Cardiac muscle cell (in vitro differentiated cells and primary cell): ENCODE data around the gene CACNG4. TPM values are rescaled to one million over a fixed set of nuclear protein-coding genes. Genes with fewer than 3 reads are reported as not detected.

Experiments
- DNase-seq, 2 donors: peaks; one replicate each; pipeline versions ENCODE4 v3.0.0 to v3.0.0-alpha.2; 2010 to 2017; ENCODE audit warnings: low read depth in 1 of 2, low spot score in 1 of 2
- H3K27ac ChIP-seq: fragments of 200-600 bp; sonication (generic); 2 replicates; pipeline ENCODE4 v1.5.1; 2016
- H3K27me3 ChIP-seq: fragments of 200-600 bp; sonication (generic); 2 replicates; pipeline ENCODE4 v1.6.0; 2016; ENCODE audit warnings: control low read depth
- H3K36me3 ChIP-seq: fragments of 200-600 bp; sonication (generic); 2 replicates; pipeline ENCODE4 v1.5.1; 2016; ENCODE audit warnings: control low read depth
- H3K4me1 ChIP-seq: fragments of 200-600 bp; sonication (generic); 2 replicates; pipeline ENCODE4 v1.8.1; 2017; ENCODE audit warnings: low read depth, mild to moderate bottlenecking, mixed run types
- H3K4me3 ChIP-seq: fragments of 200-600 bp; sonication (generic); 2 replicates; pipeline ENCODE4 v1.5.1; 2016; ENCODE audit warnings: mild to moderate bottlenecking
- H3K9me3 ChIP-seq: fragments of 200-600 bp; sonication (generic); 2 replicates; pipeline ENCODE4 v1.5.1; 2017; ENCODE audit warnings: low read depth, mild to moderate bottlenecking, control low read depth
- polyA plus RNA-seq: library from polyadenylated mRNA; unstranded; fragments of >200 nt; fragmentation: Nextera tagmentation; extraction: Ambion mirVana; gene quantifications from 2 replicates; pipeline ENCODE4 v1.2.1, GENCODE V29; 2016
- total RNA-seq: library from RNA; depleted of rRNA; stranded (reverse); fragments of >200 nt; gene quantifications from 2 replicates; pipeline ENCODE4 v1.2.3, GENCODE V29; 2016
- TF ChIP-seq, protein P1 (sequence below): IDR thresholded peaks from 2 replicates; pipeline ENCODE4 v1.5.1; 2012; ENCODE audit warnings: low read depth, mild to moderate bottlenecking, low read length

The CACNG4 gene
- total and polyA plus RNA-seq, 2 experiments from 2014 or later, result 1.2 TPM

DNA sequence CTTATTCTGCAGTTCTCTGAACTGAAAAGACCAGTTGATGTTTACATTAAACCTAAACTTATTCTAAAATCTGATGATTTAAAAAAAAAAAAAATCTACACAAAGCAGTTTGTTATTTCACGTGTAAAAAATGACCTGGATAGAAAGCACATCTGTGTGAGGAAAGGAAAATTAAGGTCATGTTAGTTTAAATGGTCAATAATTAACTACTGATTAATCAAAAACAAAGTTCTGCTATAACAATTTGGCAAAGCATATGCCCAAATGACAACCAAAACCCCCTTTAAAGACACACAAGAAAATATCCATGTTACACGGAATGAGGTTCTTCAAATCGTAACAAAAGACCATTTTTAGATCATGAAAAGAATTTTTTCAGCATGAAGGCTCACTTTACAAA lies 110.3 kb downstream of the CACNG4 start:
- no peaks in the 10 kb centered on the region for H3K4me1 ChIP-seq
- no peak overlapping the region for H3K4me3 ChIP-seq
- no peaks in the 10 kb centered on the region for H3K9me3 ChIP-seq
- peaks cover 7% of the 10 kb centered on the region for H3K36me3 ChIP-seq
- TF ChIP-seq, protein P1, sequence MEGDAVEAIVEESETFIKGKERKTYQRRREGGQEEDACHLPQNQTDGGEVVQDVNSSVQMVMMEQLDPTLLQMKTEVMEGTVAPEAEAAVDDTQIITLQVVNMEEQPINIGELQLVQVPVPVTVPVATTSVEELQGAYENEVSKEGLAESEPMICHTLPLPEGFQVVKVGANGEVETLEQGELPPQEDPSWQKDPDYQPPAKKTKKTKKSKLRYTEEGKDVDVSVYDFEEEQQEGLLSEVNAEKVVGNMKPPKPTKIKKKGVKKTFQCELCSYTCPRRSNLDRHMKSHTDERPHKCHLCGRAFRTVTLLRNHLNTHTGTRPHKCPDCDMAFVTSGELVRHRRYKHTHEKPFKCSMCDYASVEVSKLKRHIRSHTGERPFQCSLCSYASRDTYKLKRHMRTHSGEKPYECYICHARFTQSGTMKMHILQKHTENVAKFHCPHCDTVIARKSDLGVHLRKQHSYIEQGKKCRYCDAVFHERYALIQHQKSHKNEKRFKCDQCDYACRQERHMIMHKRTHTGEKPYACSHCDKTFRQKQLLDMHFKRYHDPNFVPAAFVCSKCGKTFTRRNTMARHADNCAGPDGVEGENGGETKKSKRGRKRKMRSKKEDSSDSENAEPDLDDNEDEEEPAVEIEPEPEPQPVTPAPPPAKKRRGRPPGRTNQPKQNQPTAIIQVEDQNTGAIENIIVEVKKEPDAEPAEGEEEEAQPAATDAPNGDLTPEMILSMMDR, result no peak
- no peak overlapping the region for H3K27ac ChIP-seq
- no peaks in the 10 kb centered on the region for H3K27me3 ChIP-seq
- no peak for DNase-seq

DNA sequence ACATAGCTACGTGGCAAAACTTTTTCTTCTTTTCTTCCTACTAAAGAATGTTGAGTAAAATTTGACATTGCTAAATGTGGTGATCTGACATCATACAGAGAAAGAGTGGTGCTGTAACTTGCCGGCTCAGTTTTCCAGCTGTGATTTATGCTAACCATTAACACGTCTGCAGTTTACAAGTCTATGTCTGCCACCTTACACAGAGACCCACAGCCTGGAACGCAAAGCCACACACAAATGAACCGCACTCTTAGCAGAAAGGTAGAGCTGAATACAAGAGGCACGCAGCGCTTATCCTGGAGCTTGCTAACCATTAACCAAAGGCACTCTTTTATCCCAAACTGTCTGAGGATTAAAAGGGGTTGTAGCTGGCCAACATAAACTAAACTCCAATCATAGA lies 111.8 kb downstream of the CACNG4 start:
- DNase-seq, result no peak
- Histone ChIP-seq H3K27ac (no peak overlapping the region), H3K9me3 (no peaks in the 10 kb centered on the region), H3K36me3 (peaks cover 7% of the 10 kb centered on the region), H3K4me3 (no peak overlapping the region), H3K27me3 (no peaks in the 10 kb centered on the region), H3K4me1 (no peaks in the 10 kb centered on the region)
- TF ChIP-seq, protein P1, result no peak

DNA sequence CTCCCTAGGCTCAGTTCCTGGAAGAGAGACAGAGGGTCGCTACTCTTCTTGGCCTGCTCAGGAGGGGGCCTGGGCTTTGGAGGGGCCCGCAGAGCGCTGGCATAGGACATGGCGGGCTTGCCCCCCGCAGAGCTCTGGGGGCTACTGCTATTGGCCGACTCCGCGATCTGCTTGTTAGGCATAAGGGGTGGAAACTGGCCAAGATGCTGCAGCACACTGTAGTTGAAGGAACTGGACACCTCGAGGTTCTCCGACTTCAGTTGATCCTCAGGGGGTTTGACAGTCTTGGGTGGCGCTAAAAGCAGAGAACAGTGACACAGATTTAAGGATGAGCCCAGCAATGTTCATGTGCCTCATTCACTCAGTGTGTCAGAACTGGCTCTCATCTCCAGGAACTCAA lies 113.8 kb downstream of the CACNG4 start:
- TF ChIP-seq, protein P1, result no peak
- no peak for DNase-seq
- H3K9me3 ChIP-seq, result no peaks in the 10 kb centered on the region
- no peaks in the 10 kb centered on the region for H3K27me3 ChIP-seq
- H3K27ac ChIP-seq, result no peak overlapping the region
- no peaks in the 10 kb centered on the region for H3K4me1 ChIP-seq
- H3K4me3 ChIP-seq, result no peak overlapping the region
- H3K36me3 ChIP-seq, result peaks cover 10% of the 10 kb centered on the region

DNA sequence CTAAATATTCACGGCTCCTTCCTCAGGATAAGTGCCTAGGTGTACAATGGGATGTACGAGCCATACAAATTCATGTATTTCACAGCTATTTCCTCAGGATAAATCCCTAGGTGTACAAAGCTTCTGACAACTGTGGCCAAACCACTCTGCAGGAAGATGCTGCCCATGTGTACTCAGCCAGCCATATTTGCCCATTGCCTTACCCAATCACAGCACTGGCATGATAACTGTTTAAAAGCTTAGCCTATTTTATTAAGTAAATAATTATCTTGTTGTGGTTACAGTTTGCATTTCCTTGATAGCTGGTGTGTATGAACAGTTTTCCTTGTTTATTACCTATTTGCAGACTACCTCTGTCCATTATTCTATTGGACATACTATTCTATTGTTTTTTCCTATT lies 115.0 kb downstream of the CACNG4 start:
- Histone ChIP-seq H3K36me3 (peaks cover 11% of the 10 kb centered on the region), H3K4me1 (no peaks in the 10 kb centered on the region), H3K9me3 (no peaks in the 10 kb centered on the region), H3K27ac (no peak overlapping the region), H3K4me3 (no peak overlapping the region), H3K27me3 (no peaks in the 10 kb centered on the region)
- TF ChIP-seq, protein P1, result no peak
- no peak for DNase-seq

DNA sequence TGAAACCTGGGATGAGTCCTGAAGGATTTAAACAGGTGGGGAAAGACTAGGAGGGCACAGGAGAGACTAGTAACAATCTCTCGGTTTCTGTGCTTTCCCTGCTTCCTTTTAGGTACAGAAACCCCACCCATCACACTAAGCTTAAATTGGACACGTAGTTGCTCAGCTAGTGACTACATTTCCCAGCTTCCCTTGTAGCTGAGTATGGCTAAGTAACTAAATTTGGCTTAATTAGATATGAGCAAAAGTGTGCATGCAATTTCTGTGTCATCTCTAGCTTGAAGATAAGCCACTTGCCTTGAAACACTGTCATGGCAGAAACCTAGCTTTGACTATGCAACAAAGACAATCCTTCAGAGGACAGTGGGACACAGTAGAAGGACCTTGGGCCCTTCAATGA lies 116.3 kb downstream of the CACNG4 start:
- TF ChIP-seq, protein P1, result no peak
- Histone ChIP-seq H3K4me3 (no peak overlapping the region), H3K4me1 (no peaks in the 10 kb centered on the region), H3K27me3 (no peaks in the 10 kb centered on the region), H3K9me3 (no peaks in the 10 kb centered on the region), H3K27ac (peak overlapping the region; percentile 34), H3K36me3 (peaks cover 17% of the 10 kb centered on the region)
- DNase-seq, result no peak

DNA sequence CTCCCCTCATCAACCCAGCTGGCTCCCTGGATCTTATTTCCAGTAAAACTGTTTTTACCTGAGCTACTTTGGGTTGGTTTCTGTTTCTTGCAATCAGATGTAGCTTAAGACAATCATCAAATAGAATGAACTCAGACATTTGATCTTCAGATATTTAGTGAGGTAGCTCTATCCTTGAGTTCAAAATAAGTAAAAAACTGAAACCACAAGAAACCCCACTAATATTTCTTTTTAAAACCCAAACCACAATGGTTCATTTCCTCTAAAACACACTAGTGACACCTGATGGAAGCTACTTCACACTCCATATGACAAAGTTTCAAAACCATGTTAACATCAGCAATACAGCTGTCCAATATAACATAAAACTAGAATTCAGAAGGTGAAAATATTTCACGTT lies 117.6 kb downstream of the CACNG4 start:
- no peak overlapping the region for H3K27ac ChIP-seq
- no peaks in the 10 kb centered on the region for H3K27me3 ChIP-seq
- DNase-seq, result no peak
- H3K4me1 ChIP-seq, result no peaks in the 10 kb centered on the region
- H3K4me3 ChIP-seq, result no peak overlapping the region
- H3K36me3 ChIP-seq, result peaks cover 19% of the 10 kb centered on the region
- H3K9me3 ChIP-seq, result no peaks in the 10 kb centered on the region
- TF ChIP-seq, protein P1, result no peak
